IMR-90 (cell line): ENCODE results near the gene SNTG2. TPM values are rescaled to one million over a fixed set of nuclear protein-coding genes. Genes with fewer than 3 reads are reported as not detected.

Source experiments
- ATAC-seq: fragments of 200-7000 bp; cut with Tn5 transposase; 2 replicates; pipeline ENCODE4 v1.9.1; 2020; ENCODE audit warnings: low read depth, mild to moderate bottlenecking, moderate library complexity
- BruUV-seq: library from RNA; stranded (reverse); fragments of 400-500 nt; replicated peaks from 2 replicates; lab custom pipeline; 2021; lab: Mats Ljungman, UMichigan
- CTCF ChIA-PET: fragments of 300-600 bp; formaldehyde crosslinking; extraction: SDS; loops from one replicate; lab custom pipeline; 2021; ENCODE audit warnings: antibody characterized with exemption; lab: Yijun Ruan, JAX
- POLR2A ChIA-PET: fragments of 300-600 bp; sonication (Branson Sonifier 250); formaldehyde crosslinking; loops from one replicate; lab custom pipeline; 2022; ENCODE audit warnings: antibody characterized with exemption; ENCODE audit not compliant: unreplicated experiment; lab: Charles Lee
- DNase-seq: peaks from one replicate; pipeline ENCODE4 v3.0.0; 2013
- H2AFZ ChIP-seq: replicated peaks from 2 replicates; pipeline ENCODE3; 2013; ENCODE audit warnings: low read length, mild to moderate bottlenecking; ENCODE audit not compliant: poor library complexity
- H2AK5ac ChIP-seq: 2 replicates; pipeline ENCODE4 v1.6.1; 2013; ENCODE audit warnings: low read depth, low read length, inconsistent platforms
- H2AK9ac ChIP-seq: replicated peaks from 2 replicates; pipeline ENCODE3; 2013; ENCODE audit warnings: mild to moderate bottlenecking, low read depth, low read length, moderate library complexity; ENCODE audit not compliant: poor library complexity
- H2BK120ac ChIP-seq: 2 replicates; pipeline ENCODE4 v1.6.1; 2013; ENCODE audit warnings: low read depth, low read length, inconsistent platforms
- H2BK15ac ChIP-seq: 3 replicates; pipeline ENCODE4 v1.6.1; 2013; ENCODE audit warnings: low read depth, low read length, inconsistent platforms
- H2BK20ac ChIP-seq: 2 replicates; pipeline ENCODE4 v1.6.1; 2013; ENCODE audit warnings: low read depth, mild to moderate bottlenecking, inconsistent platforms, low read length, moderate library complexity
- H2BK5ac ChIP-seq: 2 replicates; pipeline ENCODE4 v1.6.1; 2013; ENCODE audit warnings: mild to moderate bottlenecking, low read depth, low read length, inconsistent platforms; ENCODE audit not compliant: poor library complexity, severe bottlenecking
- H3K14ac ChIP-seq: replicated peaks from 2 replicates; pipeline ENCODE4 v1.6.1; 2013; ENCODE audit warnings: low read depth, low read length, inconsistent platforms
- H3K18ac ChIP-seq: 2 replicates; pipeline ENCODE4 v1.6.1; 2013; ENCODE audit warnings: low read depth, low read length, control low read depth
- H3K23ac ChIP-seq: 2 replicates; pipeline ENCODE4 v1.6.1; 2013; ENCODE audit warnings: low read depth, low read length, inconsistent platforms
- H3K27ac ChIP-seq: 2 replicates; pipeline ENCODE4 v1.5.1; 2013; ENCODE audit warnings: mild to moderate bottlenecking, control low read depth, low read length; ENCODE audit not compliant: insufficient read depth
- H3K27me3 ChIP-seq: 2 replicates; pipeline ENCODE4 v1.6.1; 2013; ENCODE audit warnings: low read length; ENCODE audit not compliant: control insufficient read depth, insufficient read depth
- H3K36me3 ChIP-seq: 2 replicates; pipeline ENCODE4 v1.6.1; 2013; ENCODE audit warnings: low read length, mixed read lengths; ENCODE audit not compliant: control insufficient read depth, insufficient read depth
- H3K4ac ChIP-seq: 2 replicates; pipeline ENCODE4 v1.6.1; 2013; ENCODE audit warnings: low read depth, low read length, inconsistent platforms
- H3K4me1 ChIP-seq: 2 replicates; pipeline ENCODE4 v1.6.1; 2013; ENCODE audit warnings: low read length, mixed read lengths; ENCODE audit not compliant: control insufficient read depth, insufficient read depth
- H3K4me2 ChIP-seq: 2 replicates; pipeline ENCODE4 v1.6.1; 2013; ENCODE audit warnings: low read depth, mild to moderate bottlenecking, control low read depth, low read length, moderate library complexity
- H3K4me3 ChIP-seq: 2 replicates; pipeline ENCODE4 v1.5.1; 2013; ENCODE audit warnings: low read depth, mild to moderate bottlenecking, control low read depth, low read length, moderate library complexity; ENCODE audit not compliant: insufficient read depth
- H3K56ac ChIP-seq: 2 replicates; pipeline ENCODE4 v1.6.1; 2013; ENCODE audit warnings: low read length, inconsistent platforms; ENCODE audit not compliant: insufficient read depth; ENCODE audit errors: extremely low read depth
- H3K79me1 ChIP-seq, 2 experiments: 2 replicates each; pipeline ENCODE4 v1.6.1; 2013; ENCODE audit warnings: low read length in 2 of 2, inconsistent platforms in 1 of 2, low read depth in 1 of 2
- H3K9ac ChIP-seq: 2 replicates; pipeline ENCODE4 v1.6.1; 2013; ENCODE audit warnings: low read depth, low read length, control low read depth
- H3K9me1 ChIP-seq: 2 replicates; pipeline ENCODE4 v1.6.1; 2013; ENCODE audit warnings: low read length, inconsistent platforms; ENCODE audit not compliant: insufficient read depth
- H3K9me3 ChIP-seq: 2 replicates; pipeline ENCODE4 v1.6.1; 2013; ENCODE audit warnings: low read length; ENCODE audit not compliant: control insufficient read depth, insufficient read depth
- H4K20me1 ChIP-seq: 2 replicates; pipeline ENCODE4 v1.6.1; 2013; ENCODE audit warnings: low read length, inconsistent platforms; ENCODE audit not compliant: insufficient read depth
- H4K5ac ChIP-seq: 2 replicates; pipeline ENCODE4 v1.6.1; 2013; ENCODE audit warnings: mild to moderate bottlenecking, low read depth, low read length, control low read depth
- H4K8ac ChIP-seq, 2 experiments: 2 replicates each; pipeline ENCODE4 v1.6.1; 2013; ENCODE audit warnings: low read depth in 2 of 2, low read length in 2 of 2, control low read depth in 1 of 2, inconsistent platforms in 1 of 2
- H4K91ac ChIP-seq: 2 replicates; pipeline ENCODE4 v1.6.1; 2013; ENCODE audit warnings: low read depth, low read length, inconsistent platforms; ENCODE audit not compliant: insufficient read depth
- BHLHE40 ChIP-seq: fragments of 150-350 bp; IDR thresholded peaks from 2 replicates; pipeline ENCODE4 v1.6.1; 2016; ENCODE audit warnings: mild to moderate bottlenecking, low read depth, low read length
- CHD1 ChIP-seq: IDR thresholded peaks from 2 replicates; pipeline ENCODE4 v1.6.1; 2012; ENCODE audit warnings: low read depth, low read length, improper control_type of control experiment
- FOS ChIP-seq: fragments of 150-350 bp; IDR thresholded peaks from 2 replicates; pipeline ENCODE4 v1.6.1; 2016; ENCODE audit warnings: low read depth, low read length
- MAFK ChIP-seq: IDR thresholded peaks from 2 replicates; pipeline ENCODE4 v1.6.1; 2012; ENCODE audit warnings: low read depth, low read length, improper control_type of control experiment
- MAZ ChIP-seq: IDR thresholded peaks from 2 replicates; pipeline ENCODE4 v1.6.1; 2012; ENCODE audit warnings: low read depth, mild to moderate bottlenecking, low read length, improper control_type of control experiment, moderate library complexity, borderline replicate concordance
- MXI1 ChIP-seq: IDR thresholded peaks from 2 replicates; pipeline ENCODE4 v1.6.1; 2012; ENCODE audit warnings: low read depth, mild to moderate bottlenecking, low read length, moderate library complexity, borderline replicate concordance
- NFE2L2 ChIP-seq: fragments of 150-350 bp; IDR thresholded peaks from 2 replicates; pipeline ENCODE4 v1.6.1; 2016; ENCODE audit warnings: low read depth, mild to moderate bottlenecking, low read length
- POLR2A ChIP-seq: IDR thresholded peaks from 2 replicates; pipeline ENCODE4 v1.6.1; 2012; ENCODE audit warnings: mild to moderate bottlenecking, low read depth, low read length
- SMC3 ChIP-seq: fragments of 150-350 bp; IDR thresholded peaks from 2 replicates; pipeline ENCODE4 v1.6.1; 2016; ENCODE audit warnings: low read depth, mild to moderate bottlenecking, antibody characterized with exemption, low read length, moderate library complexity
- WGBS, 2 experiments: methylation state at CpG; one replicate each; pipeline versions ENCODE4 v1.1.5 to v1.1.7; 2013; ENCODE audit warnings: missing lambda C conversion rate in 2 of 2; ENCODE audit not compliant: insufficient read length in 1 of 2; ENCODE audit errors: extremely low coverage in 2 of 2; 5-methylcytosine and 5-hydroxymethylcytosine counted together
- dilution Hi-C: fragments of 300-500 bp; cut with HindIII; formaldehyde crosslinking; loops from one replicate; pipeline ENCODE4 v1.14.3; 2018; ENCODE audit warnings: low sequenced_read_pairs; ENCODE audit not compliant: unreplicated experiment
- in situ Hi-C: fragments of 300-500 bp; cut with MboI; formaldehyde crosslinking; loops from 3 replicates; pipeline ENCODE4 v1.14.3; 2019; ENCODE audit warnings: low sequenced_read_pairs, inconsistent platforms, mixed read lengths
- intact Hi-C: fragments of 100-400 bp; cut with micrococcal nuclease; formaldehyde crosslinking; loops from 2 replicates; pipeline ENCODE4 v1.10.0; 2022
- polyA plus RNA-seq, 3 experiments: library from polyadenylated mRNA; depleted of rRNA; stranded (reverse); fragments of >200 nt; gene quantifications; 2 replicates each; pipeline ENCODE4 v1.2.3, GENCODE V29; 2012; ENCODE audit warnings: low replicate concordance in 1 of 3
- total RNA-seq: library from RNA; depleted of rRNA; stranded (reverse); fragments of >200 nt; gene quantifications from 2 replicates; pipeline ENCODE4 v1.2.3, GENCODE V29; 2012
- TF ChIP-seq, protein P1 (sequence below): conservative IDR thresholded peaks from 2 replicates; pipeline ENCODE4 v1.5.1; 2012; ENCODE audit warnings: mild to moderate bottlenecking, low read depth, low read length, improper control_type of control experiment
- TF ChIP-seq, protein P2 (sequence below): fragments of 150-350 bp; IDR thresholded peaks from 2 replicates; pipeline ENCODE4 v1.6.1; 2016; ENCODE audit warnings: low read depth, mild to moderate bottlenecking, low read length, moderate library complexity, borderline replicate concordance

The SNTG2 gene
- total and polyA plus RNA-seq, 2 of the 4 experiments (the other 2 are of a cell fraction) = under 0.01 to 0.17 TPM

DNA sequence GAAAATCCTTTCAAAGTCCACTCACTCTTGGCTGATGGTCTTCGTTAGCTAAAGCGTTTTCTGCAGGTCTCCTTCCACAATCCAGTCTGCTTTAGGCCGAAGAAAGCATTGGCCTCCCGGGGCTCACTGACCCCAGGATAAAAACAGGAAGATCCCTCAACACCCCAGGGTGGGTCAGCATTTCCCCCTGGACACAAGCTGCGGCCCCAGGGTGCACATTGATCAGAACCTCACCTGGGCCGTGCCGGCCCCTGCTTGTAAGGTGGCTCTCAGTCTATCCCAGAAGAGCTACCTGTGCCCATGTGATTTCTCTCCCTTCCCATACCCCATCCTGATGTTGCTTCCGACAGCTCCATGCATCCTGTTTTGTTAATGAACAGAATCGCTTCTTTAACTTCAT, 349.6 kb downstream of the SNTG2 start:
- ATAC-seq = no peak
- DNase-seq = no peak
- no peak overlapping the region for H3K4me2 ChIP-seq
- WGBS, 2 experiments = 71% methylated on average over 2 of the region's 9 CpGs; no CpG with 5 or more reads in 1 of the 2 experiments
- in situ Hi-C loops (no loop called here), intact Hi-C loops (no loop called here), dilution Hi-C loops (no loop called here)
- H2BK15ac ChIP-seq = no peak overlapping the region
- H3K9me1 ChIP-seq = no peaks in the 10 kb centered on the region
- no peaks in the 10 kb centered on the region for H3K27me3 ChIP-seq
- H3K4ac ChIP-seq = no peak overlapping the region
- H2BK5ac ChIP-seq = no peak overlapping the region
- H2AFZ ChIP-seq = no peak overlapping the region
- no peak overlapping the region for H4K8ac ChIP-seq
- CTCF ChIA-PET = interaction anchor here (1.1 kb wide), 1 partner anchor 18 kb away, joined by 3 read pairs; no protein-coding TSS in a partner anchor
- H2AK5ac ChIP-seq = no peak overlapping the region
- TF ChIP-seq CHD1 (no peak), MAFK (no peak), NFE2L2 (no peak), SMC3 (no peak), MAZ (no peak), BHLHE40 (no peak), POLR2A (no peak), MXI1 (no peak), FOS (no peak)
- TF ChIP-seq, protein P1, sequence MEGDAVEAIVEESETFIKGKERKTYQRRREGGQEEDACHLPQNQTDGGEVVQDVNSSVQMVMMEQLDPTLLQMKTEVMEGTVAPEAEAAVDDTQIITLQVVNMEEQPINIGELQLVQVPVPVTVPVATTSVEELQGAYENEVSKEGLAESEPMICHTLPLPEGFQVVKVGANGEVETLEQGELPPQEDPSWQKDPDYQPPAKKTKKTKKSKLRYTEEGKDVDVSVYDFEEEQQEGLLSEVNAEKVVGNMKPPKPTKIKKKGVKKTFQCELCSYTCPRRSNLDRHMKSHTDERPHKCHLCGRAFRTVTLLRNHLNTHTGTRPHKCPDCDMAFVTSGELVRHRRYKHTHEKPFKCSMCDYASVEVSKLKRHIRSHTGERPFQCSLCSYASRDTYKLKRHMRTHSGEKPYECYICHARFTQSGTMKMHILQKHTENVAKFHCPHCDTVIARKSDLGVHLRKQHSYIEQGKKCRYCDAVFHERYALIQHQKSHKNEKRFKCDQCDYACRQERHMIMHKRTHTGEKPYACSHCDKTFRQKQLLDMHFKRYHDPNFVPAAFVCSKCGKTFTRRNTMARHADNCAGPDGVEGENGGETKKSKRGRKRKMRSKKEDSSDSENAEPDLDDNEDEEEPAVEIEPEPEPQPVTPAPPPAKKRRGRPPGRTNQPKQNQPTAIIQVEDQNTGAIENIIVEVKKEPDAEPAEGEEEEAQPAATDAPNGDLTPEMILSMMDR = no peak
- TF ChIP-seq, protein P2, sequence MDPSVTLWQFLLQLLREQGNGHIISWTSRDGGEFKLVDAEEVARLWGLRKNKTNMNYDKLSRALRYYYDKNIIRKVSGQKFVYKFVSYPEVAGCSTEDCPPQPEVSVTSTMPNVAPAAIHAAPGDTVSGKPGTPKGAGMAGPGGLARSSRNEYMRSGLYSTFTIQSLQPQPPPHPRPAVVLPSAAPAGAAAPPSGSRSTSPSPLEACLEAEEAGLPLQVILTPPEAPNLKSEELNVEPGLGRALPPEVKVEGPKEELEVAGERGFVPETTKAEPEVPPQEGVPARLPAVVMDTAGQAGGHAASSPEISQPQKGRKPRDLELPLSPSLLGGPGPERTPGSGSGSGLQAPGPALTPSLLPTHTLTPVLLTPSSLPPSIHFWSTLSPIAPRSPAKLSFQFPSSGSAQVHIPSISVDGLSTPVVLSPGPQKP = no peak
- BruUV-seq = no TSS peak
- no peak overlapping the region for H3K23ac ChIP-seq
- POLR2A ChIA-PET = no interaction called here
- no peak overlapping the region for H3K27ac ChIP-seq
- no peaks in the 10 kb centered on the region for H3K79me1 ChIP-seq
- H3K4me1 ChIP-seq = no peaks in the 10 kb centered on the region
- H4K91ac ChIP-seq = no peak overlapping the region
- H3K9ac ChIP-seq = no peak overlapping the region
- peaks cover 32% of the 10 kb centered on the region for H3K9me3 ChIP-seq
- no peak overlapping the region for H3K18ac ChIP-seq
- no peak overlapping the region for H2BK20ac ChIP-seq
- no peak overlapping the region for H3K14ac ChIP-seq
- no peak overlapping the region for H2AK9ac ChIP-seq
- H4K5ac ChIP-seq = no peak overlapping the region
- H3K36me3 ChIP-seq = no peaks in the 10 kb centered on the region
- no peak overlapping the region for H3K4me3 ChIP-seq
- no peak overlapping the region for H3K56ac ChIP-seq
- H4K20me1 ChIP-seq = no peaks in the 10 kb centered on the region
- no peak overlapping the region for H2BK120ac ChIP-seq
